Activated B cell treated with CpG ODN at 0.5 μM for 24 hours (primary cell): ENCODE measurements around the gene C2CD4C. TPM values are rescaled to one million over a fixed set of nuclear protein-coding genes. Genes with fewer than 3 reads are reported as not detected.

Experiments
- ATAC-seq: fragments of 200-7000 bp; cut with Tn5 transposase; one replicate; pipeline ENCODE4 v1.10.0; 2021; ENCODE audit warnings: low read depth, mild to moderate bottlenecking, moderate library complexity
- CTCF ChIA-PET: fragments of 350-600 bp; sonication (Branson Sonifier 250); formaldehyde crosslinking; loops from one replicate; lab custom pipeline; 2021; ENCODE audit warnings: antibody characterized with exemption; lab: Charles Lee
- POLR2A ChIA-PET: fragments of 350-600 bp; sonication (Branson Sonifier 250); formaldehyde crosslinking; loops from one replicate; lab custom pipeline; 2021; ENCODE audit warnings: antibody characterized with exemption; lab: Charles Lee
- DNase-seq: peaks from one replicate; pipeline ENCODE4 v3.0.0; 2022
- H3K27ac Mint-ChIP-seq: one replicate; pipeline ENCODE4 v1.8.0; 2020; ENCODE audit warnings: mixed read lengths
- H3K27me3 Mint-ChIP-seq: one replicate; pipeline ENCODE4 v1.8.0; 2021; ENCODE audit warnings: mixed read lengths
- H3K36me3 Mint-ChIP-seq: one replicate; pipeline ENCODE4 v1.8.0; 2021; ENCODE audit warnings: low read depth, mixed read lengths
- H3K4me1 Mint-ChIP-seq: one replicate; pipeline ENCODE4 v1.8.0; 2021; ENCODE audit warnings: mixed read lengths
- H3K4me3 Mint-ChIP-seq: one replicate; pipeline ENCODE4 v1.8.0; 2020; ENCODE audit warnings: mild to moderate bottlenecking, mixed read lengths
- H3K9me3 Mint-ChIP-seq: one replicate; pipeline ENCODE4 v1.8.0; 2020; ENCODE audit warnings: mixed read lengths
- intact Hi-C: fragments of 100-400 bp; cut with micrococcal nuclease; formaldehyde crosslinking; loops from one replicate; pipeline ENCODE4 v1.15.1; 2024
- total RNA-seq: library from RNA; stranded (reverse); gene quantifications from 2 replicates; pipeline ENCODE4 v1.2.3, GENCODE V29; 2022
- TF ChIP-seq, protein P1 (sequence below): fragments of 200-600 bp; IDR thresholded peaks from one replicate; pipeline ENCODE4 v1.8.0; 2022; ENCODE audit warnings: antibody characterized with exemption, mild to moderate bottlenecking

Gene C2CD4C
- total RNA-seq, 1 donor from 2014 or later, result not detected

DNA sequence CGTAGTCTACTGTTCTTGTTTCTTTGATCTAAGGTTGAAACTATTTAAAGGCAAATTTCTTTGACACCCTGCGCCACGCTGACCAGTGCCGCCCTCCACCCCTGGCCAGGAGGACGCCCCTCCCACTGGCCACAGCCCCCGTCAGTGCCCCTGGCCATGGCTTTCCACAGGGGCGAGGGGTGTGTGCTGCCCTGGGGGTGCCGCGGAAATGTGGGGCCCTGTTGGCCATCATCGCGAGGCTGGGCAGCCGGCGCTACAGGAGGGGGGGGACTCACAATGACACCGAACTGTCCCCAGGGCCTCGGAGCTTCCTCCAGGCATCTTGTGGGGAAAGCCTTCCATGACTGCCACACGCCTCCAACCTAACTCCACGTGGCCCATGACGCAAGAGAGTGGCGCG lies 41.0 kb upstream of the C2CD4C start:
- no peak for ATAC-seq
- no peaks in the 10 kb centered on the region for H3K27me3 Mint-ChIP-seq
- H3K27ac Mint-ChIP-seq, result no peak overlapping the region
- no peaks in the 10 kb centered on the region for H3K4me1 Mint-ChIP-seq
- ChIA-PET CTCF (no interaction called here), POLR2A (no interaction called here)
- no peaks in the 10 kb centered on the region for H3K36me3 Mint-ChIP-seq
- H3K4me3 Mint-ChIP-seq, result no peak overlapping the region
- intact Hi-C loops, result no loop called here
- peaks cover 4% of the 10 kb centered on the region for H3K9me3 Mint-ChIP-seq
- DNase-seq, result no peak
- TF ChIP-seq, protein P1, sequence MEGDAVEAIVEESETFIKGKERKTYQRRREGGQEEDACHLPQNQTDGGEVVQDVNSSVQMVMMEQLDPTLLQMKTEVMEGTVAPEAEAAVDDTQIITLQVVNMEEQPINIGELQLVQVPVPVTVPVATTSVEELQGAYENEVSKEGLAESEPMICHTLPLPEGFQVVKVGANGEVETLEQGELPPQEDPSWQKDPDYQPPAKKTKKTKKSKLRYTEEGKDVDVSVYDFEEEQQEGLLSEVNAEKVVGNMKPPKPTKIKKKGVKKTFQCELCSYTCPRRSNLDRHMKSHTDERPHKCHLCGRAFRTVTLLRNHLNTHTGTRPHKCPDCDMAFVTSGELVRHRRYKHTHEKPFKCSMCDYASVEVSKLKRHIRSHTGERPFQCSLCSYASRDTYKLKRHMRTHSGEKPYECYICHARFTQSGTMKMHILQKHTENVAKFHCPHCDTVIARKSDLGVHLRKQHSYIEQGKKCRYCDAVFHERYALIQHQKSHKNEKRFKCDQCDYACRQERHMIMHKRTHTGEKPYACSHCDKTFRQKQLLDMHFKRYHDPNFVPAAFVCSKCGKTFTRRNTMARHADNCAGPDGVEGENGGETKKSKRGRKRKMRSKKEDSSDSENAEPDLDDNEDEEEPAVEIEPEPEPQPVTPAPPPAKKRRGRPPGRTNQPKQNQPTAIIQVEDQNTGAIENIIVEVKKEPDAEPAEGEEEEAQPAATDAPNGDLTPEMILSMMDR, result no peak

DNA sequence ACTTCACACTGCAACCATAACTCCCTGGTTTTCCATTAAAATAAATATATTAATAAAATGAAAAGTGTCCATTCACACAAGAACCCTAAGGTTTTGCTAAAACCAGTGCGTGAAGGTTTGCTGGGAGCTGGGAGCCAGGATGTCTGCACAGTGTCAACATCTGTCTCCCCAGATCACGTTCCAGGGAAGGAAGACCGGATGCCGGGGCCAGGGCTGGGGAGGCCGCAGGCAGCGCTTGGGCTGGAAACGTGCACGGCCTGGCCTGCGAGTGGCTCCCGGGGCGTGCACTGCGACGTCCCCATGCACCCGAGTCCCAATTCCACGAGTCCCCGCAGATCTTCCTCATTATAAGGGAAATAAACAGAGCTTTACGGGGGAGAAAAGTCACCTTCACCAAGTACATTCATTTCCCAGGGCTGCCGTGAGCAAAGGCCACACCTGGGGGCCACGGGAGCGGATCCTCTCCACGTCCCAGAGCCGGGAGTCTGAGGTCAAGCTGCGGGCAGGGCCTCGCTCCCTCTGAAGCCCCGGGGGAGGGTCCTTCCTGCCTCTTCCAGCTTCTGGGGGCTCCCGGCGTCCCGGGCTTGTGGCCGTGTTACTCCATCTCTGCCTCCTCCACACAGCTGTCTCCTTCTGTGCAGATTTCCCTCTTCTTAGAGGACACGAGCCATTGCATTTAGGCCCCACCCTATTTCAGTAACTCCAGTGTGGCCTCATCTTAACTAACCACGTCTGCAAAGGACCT lies 39.0 kb upstream of the C2CD4C start:
- CTCF ChIA-PET, result no interaction called here
- POLR2A ChIA-PET, result no interaction called here
- ATAC-seq (no peak), DNase-seq (no peak)
- Mint-ChIP-seq H3K4me3 (no peak overlapping the region), H3K9me3 (peaks cover 4% of the 10 kb centered on the region), H3K27ac (no peak overlapping the region), H3K27me3 (no peaks in the 10 kb centered on the region), H3K36me3 (no peaks in the 10 kb centered on the region), H3K4me1 (no peaks in the 10 kb centered on the region)
- intact Hi-C loops, result no loop called here
- TF ChIP-seq, protein P1, result no peak

DNA sequence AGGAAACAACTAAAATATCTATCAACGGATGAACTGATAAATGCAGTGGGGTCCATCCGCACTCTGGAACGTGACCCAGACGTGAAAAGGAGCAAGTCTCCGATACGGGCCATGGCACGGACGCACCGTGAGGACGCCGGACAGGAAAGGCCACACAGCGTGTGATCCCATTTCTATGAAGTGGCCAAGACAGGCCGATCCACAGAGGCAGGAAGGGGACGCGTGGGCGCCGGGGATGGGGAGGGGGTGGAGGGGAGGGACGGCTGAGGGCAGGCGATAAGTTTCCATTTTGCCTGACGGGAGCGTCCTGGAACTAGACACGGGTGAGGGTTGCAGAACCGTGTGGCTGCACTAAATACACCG lies 38.1 kb upstream of the C2CD4C start:
- TF ChIP-seq, protein P1, result no peak
- intact Hi-C loops, result no loop called here
- H3K27me3 Mint-ChIP-seq, result no peaks in the 10 kb centered on the region
- no peak for ATAC-seq
- ChIA-PET CTCF (no interaction called here), POLR2A (no interaction called here)
- no peak overlapping the region for H3K4me3 Mint-ChIP-seq
- no peak for DNase-seq
- no peak overlapping the region for H3K27ac Mint-ChIP-seq
- no peaks in the 10 kb centered on the region for H3K4me1 Mint-ChIP-seq
- H3K36me3 Mint-ChIP-seq, result no peaks in the 10 kb centered on the region
- peaks cover 4% of the 10 kb centered on the region for H3K9me3 Mint-ChIP-seq

DNA sequence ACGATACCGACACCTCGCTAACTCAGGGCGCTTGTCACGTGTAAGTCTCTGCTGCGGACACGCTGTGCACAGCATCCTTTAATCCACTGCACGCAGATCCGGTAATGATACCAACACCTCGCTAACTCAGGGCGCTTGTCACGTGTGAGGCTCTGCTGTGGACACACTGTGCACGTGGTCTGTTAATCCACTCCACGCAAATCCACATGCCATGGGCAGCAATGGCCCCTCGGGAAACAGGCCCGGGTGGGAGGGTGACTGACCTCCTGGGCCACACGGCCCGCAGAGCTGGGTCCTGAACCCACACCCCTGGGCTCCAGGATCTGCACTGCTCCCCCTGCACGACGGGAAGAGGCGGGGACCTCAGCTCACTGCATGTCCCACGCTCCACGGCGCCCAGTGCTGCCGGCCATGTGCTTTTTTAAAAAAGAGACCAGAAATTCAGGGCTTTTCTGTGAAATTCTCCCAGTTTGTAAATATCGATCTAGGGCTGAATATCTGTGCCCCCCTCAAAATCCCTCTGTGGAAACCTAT lies 35.8 kb upstream of the C2CD4C start:
- Mint-ChIP-seq H3K27me3 (peaks cover 5% of the 10 kb centered on the region), H3K9me3 (no peaks in the 10 kb centered on the region), H3K27ac (no peak overlapping the region), H3K4me1 (no peaks in the 10 kb centered on the region), H3K4me3 (no peak overlapping the region), H3K36me3 (no peaks in the 10 kb centered on the region)
- TF ChIP-seq, protein P1, result no peak
- ChIA-PET CTCF (no interaction called here), POLR2A (no interaction called here)
- no peak for DNase-seq
- intact Hi-C loops, result no loop called here
- no peak for ATAC-seq

DNA sequence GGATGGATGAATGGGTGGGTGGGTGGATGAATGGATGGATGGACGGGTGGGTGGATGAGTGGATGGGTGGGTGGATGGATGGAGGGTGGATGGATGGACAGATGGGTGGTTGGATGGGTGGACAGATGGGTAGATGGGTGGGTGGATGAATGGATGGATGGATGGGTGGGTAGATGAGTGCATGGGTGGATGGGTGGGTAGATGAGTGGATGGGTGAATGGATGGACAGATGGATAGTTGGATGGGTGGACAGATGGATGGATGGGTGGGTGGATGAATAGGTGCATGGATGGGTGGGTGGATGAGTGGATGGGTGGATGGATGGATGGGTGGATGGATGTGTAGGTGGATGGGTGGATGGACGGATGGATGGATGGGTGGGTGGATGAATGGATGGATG lies 34.1 kb upstream of the C2CD4C start:
- TF ChIP-seq, protein P1, result no peak
- H3K27me3 Mint-ChIP-seq, result peaks cover 5% of the 10 kb centered on the region

More for the DNA sequence above, 34.1 kb upstream of the C2CD4C start:
- POLR2A ChIA-PET, result no interaction called here
- no peak overlapping the region for H3K4me3 Mint-ChIP-seq
- no peaks in the 10 kb centered on the region for H3K4me1 Mint-ChIP-seq
- DNase-seq, result no peak
- CTCF ChIA-PET, result no interaction called here
- no peak for ATAC-seq
- intact Hi-C loops, result no loop called here
- no peak overlapping the region for H3K27ac Mint-ChIP-seq
- no peaks in the 10 kb centered on the region for H3K36me3 Mint-ChIP-seq
- no peaks in the 10 kb centered on the region for H3K9me3 Mint-ChIP-seq
